SK-MEL-5 (cell line): ENCODE results near the gene ROBO2. TPM values are rescaled to one million over a fixed set of nuclear protein-coding genes. Genes with fewer than 3 reads are reported as not detected.

ENCODE experiments used
- DNase-seq: peaks from one replicate; pipeline ENCODE4 v3.0.0-alpha.2; 2016; ENCODE audit warnings: low read depth, low spot score
- in situ Hi-C: cut with HindIII; loops from 2 replicates; pipeline ENCODE4 v1.10.0; 2016; ENCODE audit warnings: low sequenced_read_pairs, high pct_unique_total_duplicates, low pct_unique_long_range_greater_than_20kb
- total RNA-seq: library from RNA; depleted of rRNA; stranded (reverse); fragments of >200 nt; shearing (Covaris generic); gene quantifications from 2 replicates; pipeline ENCODE4 v1.2.3, GENCODE V29; 2014

The ROBO2 gene
- total RNA-seq, 1 experiment from 2014 or later = 32.3 TPM

GRCh38 chr3:77158730-77159581, 119.1 kb downstream of the ROBO2 start:
- peak; percentile 43 for DNase-seq
- in situ Hi-C loops = no loop called here

DNA sequence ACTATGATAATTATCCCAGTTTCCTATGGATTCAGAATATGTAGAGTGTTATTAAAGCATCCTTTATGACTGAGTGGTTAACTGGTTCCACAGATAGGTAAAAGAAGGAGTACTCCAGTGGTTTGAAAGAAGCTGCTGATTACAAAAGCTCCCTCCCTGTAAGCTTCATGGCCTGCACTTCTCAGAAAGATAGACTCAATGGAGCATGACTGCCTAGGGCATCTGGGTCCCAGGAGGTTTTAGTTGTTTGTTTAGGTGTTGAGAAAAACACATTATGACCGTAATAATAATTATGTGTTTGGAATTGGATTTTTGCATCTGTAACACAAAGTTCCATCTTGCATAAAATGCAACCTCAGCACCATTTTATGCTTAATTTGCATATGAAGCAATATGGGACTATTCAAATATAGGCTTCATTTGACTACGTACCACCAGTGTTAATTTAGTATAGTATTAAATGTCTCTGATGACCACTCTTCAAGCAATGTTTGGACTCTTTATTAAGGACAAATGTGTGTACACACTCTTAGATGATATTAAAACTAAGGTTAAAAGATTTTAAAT, 121.1 kb downstream of the ROBO2 start:
- DNase-seq = no peak
- in situ Hi-C loops = no loop called here

DNA sequence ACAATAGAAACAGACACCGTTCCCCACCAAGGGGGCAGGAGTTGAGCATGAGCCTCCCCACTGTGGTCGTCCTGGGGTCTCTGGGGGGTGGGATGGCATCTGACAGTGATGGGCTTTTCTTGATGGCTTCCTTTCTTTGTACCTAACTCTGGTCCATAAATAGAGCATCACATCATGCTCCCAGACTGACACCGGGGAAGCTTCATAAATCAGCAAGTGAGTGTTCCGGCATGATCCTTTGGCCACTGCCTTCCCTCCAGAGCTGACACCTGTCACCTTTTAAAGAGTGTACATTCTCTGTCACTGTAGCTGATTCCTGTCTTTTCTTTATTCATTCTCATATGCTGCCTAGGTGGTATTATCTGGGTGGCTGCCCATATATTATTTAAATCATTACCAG, 129.9 kb downstream of the ROBO2 start:
- in situ Hi-C loops = no loop called here
- no peak for DNase-seq

- in situ Hi-C loops = no loop called here
Observed at GRCh38 chr3:77171026-77171425, 131.1 kb downstream of the ROBO2 start.

GRCh38 chr3:77179762-77180161, 139.9 kb downstream of the ROBO2 start:
- no peak for DNase-seq
- in situ Hi-C loops = no loop called here

More at GRCh38 chr3:77171026-77171425, 131.1 kb downstream of the ROBO2 start:
- no peak for DNase-seq

DNA sequence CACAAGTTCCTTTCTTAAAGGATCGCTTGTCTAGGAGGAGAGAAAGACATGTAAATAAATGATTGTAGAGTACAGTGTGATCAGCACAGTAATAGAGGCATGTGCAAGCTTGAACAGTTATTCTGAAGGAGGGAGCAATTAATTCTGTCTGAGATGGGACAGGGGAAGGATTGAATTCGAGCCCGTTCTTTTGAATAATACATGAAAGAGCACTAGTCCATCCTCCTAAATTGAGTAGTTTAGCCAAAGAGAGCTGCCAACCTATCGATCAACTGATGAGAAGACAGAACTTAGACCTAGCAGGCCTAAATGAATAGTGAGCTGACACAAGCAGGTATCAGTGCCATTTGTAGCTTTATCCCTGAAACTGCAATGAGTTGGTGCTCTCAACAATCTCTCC, 142.4 kb downstream of the ROBO2 start:
- no peak for DNase-seq
- in situ Hi-C loops = no loop called here

GRCh38 chr3:77186319-77186718, 146.4 kb downstream of the ROBO2 start:
- in situ Hi-C loops = no loop called here
- no peak for DNase-seq

DNA sequence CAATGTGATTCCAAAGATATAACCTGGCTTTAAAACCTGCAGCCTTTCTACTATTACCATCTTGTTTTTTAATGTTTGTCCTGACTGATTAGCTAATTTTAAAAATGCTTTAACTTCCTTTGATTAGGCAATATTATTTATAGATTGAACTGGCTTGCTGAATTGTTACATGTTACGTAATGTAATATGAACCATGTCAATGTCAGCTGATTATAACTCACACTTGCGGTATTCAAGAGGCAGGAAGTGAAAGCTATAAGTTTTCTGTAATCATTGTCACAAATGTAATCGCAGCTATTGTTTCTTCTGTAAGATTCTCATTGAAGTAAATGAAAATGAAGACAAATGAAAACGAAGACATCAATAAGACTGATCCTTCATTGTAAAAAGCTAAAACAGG, 146.8 kb downstream of the ROBO2 start:
- peak; percentile 25 for DNase-seq
- in situ Hi-C loops = no loop called here

DNA sequence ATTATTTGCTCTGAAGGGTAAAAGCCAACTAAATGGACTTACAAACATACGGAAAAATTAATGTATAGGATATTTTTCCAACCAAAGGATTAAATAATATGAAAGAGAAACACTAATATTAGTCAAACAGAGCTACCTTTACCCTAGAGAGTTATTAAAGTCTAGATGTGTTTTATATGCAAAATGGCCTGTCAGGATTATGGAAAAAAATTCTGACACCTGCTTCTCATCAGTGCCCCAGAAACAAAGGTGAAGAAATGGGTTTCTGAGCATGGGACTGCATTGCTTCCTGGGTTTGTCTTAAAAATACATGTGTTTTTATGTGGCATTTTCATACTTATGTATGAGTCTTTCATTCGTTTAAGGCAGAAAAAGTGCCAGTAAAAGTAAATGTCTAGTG, 148.3 kb downstream of the ROBO2 start:
- no peak for DNase-seq
- in situ Hi-C loops = no loop called here

DNA sequence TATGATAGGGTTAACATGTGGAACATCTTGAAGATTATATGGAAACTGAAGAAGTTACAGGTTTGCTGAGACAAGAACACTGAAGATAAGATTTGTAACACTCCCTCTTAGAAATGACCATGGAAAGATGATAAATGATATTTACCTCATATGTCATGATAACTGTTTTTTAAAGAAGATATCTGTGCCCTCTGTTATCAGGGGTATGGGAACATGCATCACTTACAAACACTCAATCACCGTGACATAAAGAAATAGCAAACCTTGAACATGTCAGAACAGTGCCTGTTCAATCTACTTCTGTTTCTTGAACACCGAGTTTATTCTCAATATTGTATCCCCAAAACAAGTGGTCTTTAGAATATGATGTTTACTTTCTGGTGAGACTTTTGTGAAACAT, 149.4 kb downstream of the ROBO2 start:
- no peak for DNase-seq
- in situ Hi-C loops = no loop called here

DNA sequence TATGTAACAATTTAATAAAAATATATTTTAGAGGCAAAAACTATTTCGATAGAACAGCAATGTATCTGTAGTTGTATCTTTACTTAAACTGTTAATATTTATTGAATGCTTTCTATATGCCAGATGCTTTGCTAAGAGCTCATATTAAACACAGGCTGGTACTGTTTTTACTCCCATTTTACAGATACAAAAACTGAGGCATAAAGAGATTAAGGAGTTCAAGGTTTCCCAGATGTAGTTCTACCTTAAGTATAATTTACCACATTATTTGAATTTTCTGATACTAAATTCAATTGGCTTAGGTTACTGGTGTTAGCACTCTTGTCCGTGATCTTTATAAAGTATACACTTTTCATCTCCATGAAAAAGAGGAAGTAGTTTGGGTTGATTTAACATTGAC, 149.8 kb downstream of the ROBO2 start:
- no peak for DNase-seq
- in situ Hi-C loops = no loop called here

- DNase-seq = peak; percentile 41
- in situ Hi-C loops = no loop called here
Observed at GRCh38 chr3:77190374-77190773, 150.5 kb downstream of the ROBO2 start.

DNA sequence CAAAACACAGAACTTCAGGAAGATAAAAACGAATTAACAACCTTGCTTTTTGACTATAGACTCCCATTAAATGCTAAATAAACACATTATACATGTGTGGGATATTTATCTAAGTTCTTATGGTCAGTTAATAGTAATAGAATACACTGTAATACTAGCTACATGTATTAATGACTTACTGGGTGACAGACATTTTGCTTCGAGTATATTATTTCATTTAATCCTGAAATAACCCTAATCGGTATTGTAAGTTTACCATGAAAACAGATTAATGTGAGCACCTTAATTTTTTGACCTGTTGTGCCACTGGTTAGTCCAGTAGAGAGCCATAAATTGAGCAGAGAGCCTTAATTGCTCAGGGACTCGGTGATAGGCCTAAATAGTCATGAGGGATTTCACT, 151.1 kb downstream of the ROBO2 start:
- in situ Hi-C loops = no loop called here
- DNase-seq = no peak

GRCh38 chr3:77191640-77192039, 151.7 kb downstream of the ROBO2 start:
- in situ Hi-C loops = no loop called here
- peak; percentile 23 for DNase-seq

DNA sequence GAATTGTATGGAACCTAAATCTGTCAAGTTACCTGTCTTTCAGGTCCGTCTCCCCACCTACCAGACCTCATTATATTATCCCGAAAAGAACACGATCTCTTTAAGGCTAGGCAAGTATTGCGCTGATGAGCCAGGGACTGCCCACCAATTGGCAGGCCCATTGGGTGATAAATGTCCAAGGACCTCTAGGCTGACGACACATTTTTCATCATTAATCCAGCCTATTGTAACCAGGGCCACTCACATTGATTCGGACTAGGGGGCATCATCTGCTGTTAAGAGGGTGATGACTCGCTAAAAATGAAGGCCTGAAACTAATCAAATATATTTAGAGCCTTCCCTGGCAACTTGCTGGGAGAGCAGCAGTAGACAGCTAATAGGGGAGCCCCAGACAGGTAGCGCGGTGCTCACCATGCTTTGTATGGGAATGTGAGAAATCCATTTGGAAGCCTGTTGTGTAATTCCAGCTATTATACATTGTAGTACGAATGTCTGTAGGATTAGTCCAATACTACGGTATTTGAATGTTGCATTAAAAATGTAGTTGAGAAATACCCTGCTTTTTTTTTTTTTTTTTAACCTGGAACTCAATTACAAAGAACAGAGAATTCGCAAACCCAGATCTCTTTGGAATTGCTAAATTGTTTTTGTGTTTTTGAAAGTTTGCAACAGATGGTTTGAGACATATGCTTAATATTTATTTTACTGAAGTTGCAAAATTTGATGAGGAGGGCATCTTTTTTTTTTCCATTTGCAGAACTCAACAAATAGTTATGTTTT, 156.1 kb downstream of the ROBO2 start:
- in situ Hi-C loops = no loop called here
- no peak for DNase-seq

GRCh38 chr3:77197408-77197807, 157.5 kb downstream of the ROBO2 start:
- no peak for DNase-seq
- in situ Hi-C loops = no loop called here

DNA sequence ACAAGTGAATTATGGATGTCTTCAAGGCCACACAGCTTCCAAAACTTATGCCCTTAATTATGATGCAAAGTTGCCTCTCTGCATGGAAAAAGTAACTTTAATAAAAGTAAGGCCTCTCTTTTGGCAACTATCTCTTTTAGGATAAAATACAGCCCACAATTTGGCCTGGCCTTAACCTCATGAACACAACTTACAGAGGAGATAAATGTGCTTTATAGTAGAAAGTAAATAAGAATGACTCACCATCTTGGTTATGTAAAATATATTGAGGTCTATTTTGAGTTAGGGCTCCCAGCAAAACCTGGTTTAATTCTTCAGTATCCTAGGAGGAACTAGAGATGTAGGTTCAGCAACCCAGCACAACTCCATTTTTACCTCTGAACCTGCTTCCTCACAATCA, 164.0 kb downstream of the ROBO2 start:
- no peak for DNase-seq

GRCh38 chr3:77204788-77205187, 164.9 kb downstream of the ROBO2 start:
- in situ Hi-C loops = no loop called here
- DNase-seq = no peak

More for the DNA sequence above, 164.0 kb downstream of the ROBO2 start:
- in situ Hi-C loops = no loop called here
